Fibroblast of skin of back (primary cell): ENCODE measurements around the gene FLCN.
"Not testable (repeated sequence)": the region's sequence is repeated elsewhere in the genome, so short reads cannot be mapped to it uniquely, and the experiment has no call there.

Experiments
- DNase-seq: peaks from one replicate; pipeline ENCODE4 v3.0.0-alpha.2; 2013

FLCN gene

GRCh38 chr17:17207998-17208397 is 29.0 kb downstream of the FLCN start:
- DNase-seq = no peak

- DNase-seq = no peak
Measured at GRCh38 chr17:17206913-17207335, 30.0 kb downstream of the FLCN start.

- peak; percentile 30 for DNase-seq
Measured at GRCh38 chr17:17206124-17206912, 30.6 kb downstream of the FLCN start, which contains the start of gene PLD6. Gene PLD6 (minus strand): TSS chr17:17206333. CDS start chr17:17206286, 47 bp downstream.

- peak; percentile 17 for DNase-seq
Measured at GRCh38 chr17:17205368-17206123, 31.4 kb downstream of the FLCN start.

GRCh38 chr17:17204635-17205231 is 32.2 kb downstream of the FLCN start:
- DNase-seq = no peak

- no peak for DNase-seq
Measured at GRCh38 chr17:17204041-17204591, 32.9 kb downstream of the FLCN start.

GRCh38 chr17:17203173-17203730 is 33.7 kb downstream of the FLCN start:
- no peak for DNase-seq

GRCh38 chr17:17201907-17202306 is 35.1 kb downstream of the FLCN start:
- no peak for DNase-seq

- no peak for DNase-seq
Measured at GRCh38 chr17:17201271-17201670, 35.7 kb downstream of the FLCN start.

GRCh38 chr17:17200831-17201230 is 36.1 kb downstream of the FLCN start:
- no peak for DNase-seq

- DNase-seq = no peak
Measured at GRCh38 chr17:17200311-17200710, 36.7 kb downstream of the FLCN start.

- DNase-seq = no peak
Measured at GRCh38 chr17:17198281-17198680, 38.7 kb downstream of the FLCN start.

GRCh38 chr17:17196776-17197175 is 40.2 kb downstream of the FLCN start:
- DNase-seq = peak; percentile 20

- DNase-seq = not testable (repeated sequence)
Measured at GRCh38 chr17:17195466-17195865, 41.5 kb downstream of the FLCN start.

GRCh38 chr17:17191961-17192381 is 45.0 kb downstream of the FLCN start:
- DNase-seq = no peak

- peak; percentile 93 for DNase-seq
Measured at GRCh38 chr17:17191346-17191792, 45.6 kb downstream of the FLCN start.

- no peak for DNase-seq
Measured at GRCh38 chr17:17190188-17190587, 46.8 kb downstream of the FLCN start.

- no peak for DNase-seq
Measured at GRCh38 chr17:17189559-17189958, 47.4 kb downstream of the FLCN start.

- DNase-seq = no peak
Measured at GRCh38 chr17:17188586-17188985, 48.4 kb downstream of the FLCN start.

GRCh38 chr17:17186551-17187505 is 50.1 kb downstream of the FLCN start:
- DNase-seq = peak; percentile 60

- no peak for DNase-seq
Measured at GRCh38 chr17:17186051-17186450, 50.9 kb downstream of the FLCN start.
